ENCODE results near the gene ZMAT5.
A peak's percentile ranks its signal among the peaks of the same experiment; 100 is the strongest.

Gene ZMAT5, protein sequence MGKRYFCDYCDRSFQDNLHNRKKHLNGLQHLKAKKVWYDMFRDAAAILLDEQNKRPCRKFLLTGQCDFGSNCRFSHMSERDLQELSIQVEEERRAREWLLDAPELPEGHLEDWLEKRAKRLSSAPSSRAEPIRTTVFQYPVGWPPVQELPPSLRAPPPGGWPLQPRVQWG

DNA sequence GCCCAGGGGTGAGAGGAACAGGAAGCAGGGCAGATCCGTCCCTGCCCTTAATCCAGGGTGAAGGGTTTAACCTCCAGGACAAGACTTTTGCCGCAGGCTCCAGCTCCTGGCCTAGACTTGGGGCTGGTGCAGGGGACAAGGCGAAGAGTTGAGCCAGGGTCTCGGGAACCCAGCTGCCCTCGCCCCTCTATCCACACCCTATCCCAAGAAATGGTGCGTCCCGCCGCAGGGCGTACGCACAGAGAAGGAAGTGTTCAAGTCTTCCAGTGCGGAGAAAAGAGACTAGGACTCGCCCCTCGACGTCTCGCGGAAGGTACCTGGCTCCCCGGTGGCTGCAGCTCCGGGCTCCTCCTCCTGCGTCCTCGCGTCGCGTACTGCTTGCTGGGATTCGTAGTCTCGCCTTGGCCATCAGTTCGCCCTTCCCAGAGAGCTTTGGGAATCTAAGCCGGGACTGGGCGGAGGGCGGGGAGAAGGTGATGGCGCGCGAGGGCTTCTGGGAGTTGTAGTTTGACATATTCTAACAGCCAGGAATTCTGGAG lies at the start of gene ZMAT5:
Gene ZMAT5 (minus strand): TSS at position 376 of the 539 bp plus-strand sequence. CDS start 18,463 bp downstream, outside the sequence.
- DNase-seq: peak; percentile 97

DNA sequence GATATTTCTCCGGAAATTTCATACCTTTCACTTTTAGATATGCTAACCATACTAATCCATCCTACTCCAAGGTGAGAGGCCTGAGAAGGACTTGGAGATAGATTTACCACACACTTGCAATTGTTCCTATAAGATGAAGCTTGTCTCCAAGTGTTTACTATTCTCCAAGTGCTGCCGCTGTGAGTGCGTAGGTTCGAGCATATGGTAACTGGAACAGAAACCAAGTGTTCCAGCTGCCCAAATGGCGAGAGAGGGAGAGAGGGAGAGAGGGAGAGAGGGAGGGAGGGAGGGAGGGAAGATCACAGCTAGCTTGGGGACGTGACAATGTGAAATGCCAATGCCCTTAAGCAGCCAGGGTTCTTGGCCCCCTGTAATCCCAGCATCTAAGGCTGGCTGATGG lies 49.7 kb upstream of the ZMAT5 start:
- no peak for DNase-seq

DNA sequence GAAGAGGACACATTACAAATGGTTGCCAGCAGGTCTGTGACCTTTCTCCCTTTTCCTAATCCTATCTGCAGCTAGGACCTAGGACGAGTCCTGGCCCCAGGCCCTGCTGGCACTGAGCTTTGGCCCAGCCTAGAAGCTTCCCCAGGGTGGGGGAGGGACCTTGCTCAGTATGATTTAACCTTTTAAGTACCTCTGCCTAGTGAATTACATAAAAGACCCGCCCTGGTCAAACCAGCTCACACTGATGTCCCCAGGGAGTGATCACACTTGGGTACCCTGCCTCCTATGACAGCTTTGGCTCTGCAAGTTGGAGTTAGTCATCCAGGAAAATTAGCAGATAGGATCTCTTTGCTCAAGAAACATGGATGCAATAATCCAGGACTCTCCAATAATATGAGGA lies 49.3 kb upstream of the ZMAT5 start:
- DNase-seq: no peak

DNA sequence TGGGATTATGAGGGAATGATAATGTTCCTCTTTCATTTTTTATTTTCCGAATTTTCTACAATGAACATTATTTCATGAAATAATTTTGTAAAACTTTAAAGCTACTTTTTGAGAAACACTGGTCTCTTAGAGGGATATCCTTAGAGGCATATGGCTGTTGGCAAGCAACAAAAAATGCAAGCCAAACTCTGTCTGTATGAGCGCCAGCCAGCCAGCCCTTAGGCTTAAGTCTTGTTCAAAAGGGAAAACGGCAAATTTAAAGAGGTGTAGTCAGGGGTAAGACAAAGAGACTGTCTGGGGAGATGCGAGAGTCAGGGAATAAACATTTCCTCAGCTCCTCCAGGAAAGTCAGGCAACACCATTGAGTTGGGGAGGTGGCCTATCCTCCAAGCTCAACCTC lies 48.8 kb upstream of the ZMAT5 start:
- DNase-seq: no peak

DNA sequence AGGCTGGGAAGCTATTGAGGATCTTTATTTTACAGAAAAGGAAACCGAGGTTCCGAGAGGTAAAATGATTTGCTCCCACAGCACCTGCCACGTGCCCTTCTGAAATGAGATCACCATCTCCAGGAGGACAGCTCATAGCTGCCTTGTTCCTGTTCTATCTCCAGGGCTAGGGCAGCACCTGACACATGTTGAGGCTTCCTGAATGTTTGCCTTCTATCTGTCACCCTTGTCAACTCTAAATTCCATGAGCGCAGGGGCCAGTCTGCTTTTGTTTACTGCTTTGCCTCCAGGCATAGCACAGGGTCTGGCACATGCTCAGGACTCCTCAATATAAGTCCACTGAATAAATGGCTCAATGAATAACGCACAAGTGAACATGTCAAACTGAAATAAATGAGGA lies 47.2 kb upstream of the ZMAT5 start:
- DNase-seq: no peak

DNA sequence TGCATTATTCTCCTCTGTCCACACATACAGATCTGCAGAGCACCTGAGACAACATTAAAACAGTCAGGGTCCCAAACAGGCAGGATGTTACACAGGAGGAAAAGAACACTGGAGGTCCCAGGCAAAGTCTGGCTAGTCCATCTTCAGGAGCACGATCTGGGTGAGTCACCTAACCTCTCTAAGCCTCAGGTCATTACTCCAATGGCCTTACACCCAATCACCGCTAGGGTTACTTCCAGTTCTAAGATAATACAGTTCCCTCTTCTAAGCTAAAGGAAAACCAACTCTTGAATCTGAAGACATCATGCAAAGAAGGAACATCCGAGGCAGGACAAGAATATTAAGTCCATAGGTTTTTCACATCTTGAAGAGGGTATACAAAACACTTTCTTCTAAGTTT lies 46.8 kb upstream of the ZMAT5 start:
- no peak for DNase-seq

DNA sequence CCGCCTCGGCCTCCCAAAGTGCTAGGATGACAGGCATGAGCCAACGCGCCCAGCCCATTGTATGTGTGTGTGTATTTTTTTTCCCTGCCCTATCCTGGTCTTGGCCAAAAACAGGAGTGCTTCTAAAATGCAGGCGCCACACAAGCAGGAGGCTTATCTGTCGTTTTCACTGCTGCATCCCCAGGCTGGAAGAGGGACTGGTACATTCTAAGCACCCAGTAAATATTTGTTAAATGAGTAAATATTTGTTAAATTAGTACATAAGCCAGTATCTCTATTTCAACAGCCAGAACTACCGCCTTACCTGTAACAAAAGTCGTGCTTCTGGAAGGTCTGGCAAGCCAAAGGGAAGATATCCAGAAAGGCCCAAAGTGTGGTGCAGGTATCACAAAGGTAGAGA lies 46.3 kb upstream of the ZMAT5 start:
- no peak for DNase-seq

DNA sequence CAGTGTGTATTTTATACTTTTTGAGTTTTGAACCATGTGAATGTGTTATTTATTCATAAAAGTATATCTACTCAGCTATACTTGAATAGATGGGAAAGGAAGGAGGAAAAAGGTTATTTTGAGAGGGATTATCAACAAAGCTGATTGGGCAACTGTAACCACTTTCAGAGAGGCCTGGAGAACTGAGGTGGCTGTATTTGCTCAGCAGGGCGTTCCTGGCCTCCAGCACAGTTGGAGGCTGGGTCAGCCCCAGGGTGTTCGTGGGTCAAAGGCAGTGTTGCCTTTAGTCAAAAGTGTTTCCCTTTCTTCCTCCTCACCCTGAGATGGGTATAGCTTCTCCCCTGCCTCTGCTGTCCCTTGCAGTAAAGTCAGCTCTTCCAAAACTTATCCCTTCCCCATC lies 44.6 kb upstream of the ZMAT5 start:
- DNase-seq: no peak

DNA sequence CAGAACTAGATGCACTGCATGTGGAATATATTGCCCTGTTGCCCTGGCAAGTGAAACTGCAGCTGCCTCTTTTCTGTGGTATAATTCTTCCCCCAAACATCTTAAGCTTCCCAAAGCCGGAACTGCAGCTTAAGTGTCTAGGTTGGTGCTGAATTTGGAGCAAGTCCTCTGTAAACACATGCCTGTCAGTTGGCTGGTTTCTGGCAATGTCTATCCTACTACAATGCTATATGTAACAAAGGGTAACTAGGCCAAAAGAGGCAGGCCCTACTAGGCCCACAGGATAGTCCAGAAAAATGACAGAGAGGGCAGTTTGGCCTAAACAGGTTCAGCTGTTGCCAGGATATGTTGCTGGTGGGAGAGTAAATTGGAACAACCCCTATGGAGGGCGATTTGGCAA lies 43.4 kb upstream of the ZMAT5 start:
- no peak for DNase-seq

DNA sequence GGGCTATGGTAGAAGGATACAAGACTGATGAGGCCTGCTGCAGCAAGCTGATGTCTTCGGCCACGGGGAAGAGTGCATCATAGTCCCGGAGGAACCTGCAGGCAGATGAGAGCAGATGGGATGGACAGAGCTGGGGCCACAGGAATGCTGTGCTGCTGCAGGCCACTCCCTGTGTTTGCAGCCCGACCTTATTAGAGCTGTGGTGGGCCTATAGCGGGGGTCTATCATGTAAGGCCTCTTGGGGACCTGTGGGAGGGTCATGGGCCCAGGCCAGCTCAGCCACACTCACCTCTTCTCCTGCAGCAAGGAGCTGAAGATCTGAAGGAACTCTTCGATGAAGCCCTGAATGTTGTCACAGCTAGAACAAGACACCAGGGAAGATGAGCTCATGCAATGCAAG lies 39.4 kb upstream of the ZMAT5 start:
- no peak for DNase-seq

DNA sequence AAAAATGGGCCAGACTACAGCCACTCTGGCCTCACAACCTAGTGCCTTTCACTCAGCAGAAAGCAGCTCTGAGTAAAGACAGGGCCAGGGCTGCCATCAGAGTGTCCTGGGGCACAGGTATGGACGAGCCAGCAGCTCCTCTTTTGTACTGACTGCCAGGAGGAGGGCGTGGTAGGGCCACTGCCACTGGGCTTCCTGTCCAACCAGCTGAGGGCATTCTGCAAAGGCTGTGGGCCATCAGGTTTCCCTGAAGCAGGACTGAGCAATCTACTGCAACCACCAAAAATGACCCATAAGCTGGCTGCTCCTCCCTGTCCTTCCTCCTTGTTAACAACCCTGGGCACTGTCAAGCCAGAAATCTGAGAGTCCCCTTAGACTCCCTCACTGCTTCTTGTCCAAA lies 38.2 kb upstream of the ZMAT5 start:
- no peak for DNase-seq

DNA sequence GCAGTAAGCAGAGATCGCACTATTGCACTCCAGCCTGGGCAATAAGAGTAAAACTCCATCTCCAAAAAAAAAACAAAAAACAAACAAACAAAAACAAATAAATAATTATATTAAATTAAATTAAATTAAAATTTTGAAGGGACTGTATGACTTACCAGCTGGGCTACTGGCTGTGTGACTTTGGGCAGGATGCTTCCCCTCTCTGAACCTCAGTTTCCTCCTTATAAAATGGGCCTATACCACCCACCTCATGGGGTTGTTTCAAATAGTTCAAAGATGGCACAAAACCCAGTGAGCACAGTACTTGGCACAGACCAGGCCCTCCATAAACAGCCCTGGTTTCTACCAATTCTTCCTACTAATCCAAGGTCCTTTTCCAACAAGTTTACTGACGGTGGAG lies 36.4 kb upstream of the ZMAT5 start:
- no peak for DNase-seq

DNA sequence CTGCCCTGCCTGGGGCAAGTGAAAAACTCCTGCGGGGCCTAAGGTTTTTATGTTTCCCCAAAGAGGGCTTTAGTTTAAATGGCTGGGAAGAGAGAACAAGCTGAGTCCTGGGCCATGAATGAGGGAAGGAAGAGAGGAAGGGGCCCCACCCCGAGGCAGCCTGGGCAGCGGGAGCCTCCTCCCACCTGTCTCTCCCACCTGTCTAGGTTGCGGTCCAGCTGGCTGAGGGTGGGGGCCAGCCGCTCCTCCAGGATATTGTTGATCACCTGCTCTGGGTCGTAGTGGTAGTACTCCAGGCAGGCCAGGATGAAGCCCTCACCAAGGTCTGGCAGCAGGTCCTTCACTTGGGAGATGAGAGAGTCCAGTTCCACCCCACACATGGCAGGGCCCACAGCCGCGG lies 35.0 kb upstream of the ZMAT5 start:
- no peak for DNase-seq

DNA sequence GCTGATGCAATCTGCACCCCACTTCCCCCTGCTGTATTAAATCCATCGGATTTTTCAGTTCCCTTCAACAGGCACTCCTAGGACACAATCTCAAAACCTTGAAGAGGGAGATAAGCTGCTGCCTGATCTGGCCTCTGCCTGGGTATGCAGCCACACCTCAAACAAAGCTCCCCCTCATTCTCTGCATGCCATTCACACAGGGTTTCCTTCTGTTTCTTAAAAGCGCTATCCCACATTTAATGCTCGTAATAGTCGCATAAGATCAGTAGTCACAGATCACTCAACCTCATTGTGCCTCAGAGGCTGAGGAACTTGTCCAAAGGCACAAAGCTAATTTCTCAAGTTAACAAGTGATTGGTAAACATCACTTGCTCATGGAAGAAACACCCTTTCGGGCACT lies 34.3 kb upstream of the ZMAT5 start:
- no peak for DNase-seq

DNA sequence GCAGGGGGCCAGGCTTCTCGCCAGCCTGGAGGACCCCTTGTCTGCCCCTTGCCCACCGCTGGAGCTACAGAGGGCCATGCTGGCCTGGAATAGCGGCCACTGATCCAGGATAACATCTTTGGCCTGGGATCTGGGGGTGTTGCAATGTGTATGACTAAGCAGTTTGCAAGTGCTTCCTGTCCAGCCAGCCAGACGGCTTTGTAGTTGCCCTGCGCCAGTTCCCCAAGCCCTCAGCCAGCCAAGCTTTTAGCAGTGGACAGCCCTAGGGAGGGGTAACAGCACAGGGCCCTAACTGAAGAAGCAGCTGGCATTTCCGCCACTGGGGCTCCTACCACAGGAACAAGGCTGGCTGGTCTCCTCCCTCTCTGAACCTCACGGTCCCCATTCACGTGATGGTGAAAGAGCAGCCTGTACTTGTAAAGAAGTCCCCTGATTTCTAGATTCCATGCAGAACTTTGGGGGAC lies 32.4 kb upstream of the ZMAT5 start:
- DNase-seq: no peak

DNA sequence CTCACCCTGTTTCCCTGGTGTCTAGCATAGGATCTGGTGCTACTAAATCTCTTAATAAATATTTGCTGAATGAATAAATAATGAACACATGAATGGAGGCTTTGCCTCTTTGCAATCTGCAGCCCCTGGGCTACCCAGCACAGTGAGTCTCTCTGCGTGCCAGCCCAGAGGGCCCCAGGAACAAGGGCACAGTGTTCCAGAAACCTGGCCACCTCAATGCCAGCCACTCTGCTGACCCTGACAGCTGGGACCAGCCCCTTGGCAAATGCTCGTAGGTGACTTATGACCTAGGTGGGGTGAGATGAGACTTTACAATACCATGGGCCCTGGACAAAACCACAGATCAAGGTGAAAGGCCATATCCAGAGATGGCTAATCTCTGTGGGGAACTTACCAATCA lies 32.0 kb upstream of the ZMAT5 start:
- no peak for DNase-seq

DNA sequence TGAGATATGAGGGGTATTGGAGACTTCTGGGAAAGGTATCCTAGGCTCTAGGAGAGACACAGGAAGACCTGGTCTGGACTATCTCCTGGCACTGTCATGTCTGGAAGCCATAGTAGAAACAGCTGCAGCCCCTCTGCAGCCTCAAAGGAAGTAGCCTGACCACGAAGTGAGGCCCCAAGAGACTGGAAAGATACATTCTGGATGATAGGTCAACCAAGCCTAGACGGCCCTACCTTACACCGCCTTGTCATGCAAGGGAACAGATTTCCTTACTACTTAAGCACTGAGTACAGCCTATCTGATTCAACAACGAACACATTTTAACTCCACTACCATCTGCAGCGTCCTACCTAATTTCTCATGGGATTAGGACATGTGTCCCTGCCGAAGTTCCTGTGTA lies 31.5 kb upstream of the ZMAT5 start:
- DNase-seq: no peak

DNA sequence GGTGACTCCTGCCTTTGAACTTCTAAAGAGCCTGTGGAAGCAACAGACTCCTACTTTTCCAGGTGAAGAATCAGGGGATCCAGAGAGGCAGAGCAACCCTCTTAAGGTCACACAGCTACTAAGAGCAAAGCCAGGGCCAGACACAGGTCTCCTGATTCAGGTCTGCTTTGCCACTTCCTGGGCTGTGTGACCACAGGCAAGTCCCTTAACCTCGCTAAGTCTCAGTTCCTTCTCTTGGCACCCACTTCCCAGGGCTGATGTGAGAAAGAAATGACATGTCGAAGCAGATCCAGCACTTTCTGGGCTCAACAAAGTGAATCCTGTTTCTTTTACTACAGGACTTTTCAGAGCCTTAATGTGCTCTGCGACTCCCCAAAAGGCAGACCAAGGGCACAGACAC lies 30.5 kb upstream of the ZMAT5 start:
- DNase-seq: no peak

DNA sequence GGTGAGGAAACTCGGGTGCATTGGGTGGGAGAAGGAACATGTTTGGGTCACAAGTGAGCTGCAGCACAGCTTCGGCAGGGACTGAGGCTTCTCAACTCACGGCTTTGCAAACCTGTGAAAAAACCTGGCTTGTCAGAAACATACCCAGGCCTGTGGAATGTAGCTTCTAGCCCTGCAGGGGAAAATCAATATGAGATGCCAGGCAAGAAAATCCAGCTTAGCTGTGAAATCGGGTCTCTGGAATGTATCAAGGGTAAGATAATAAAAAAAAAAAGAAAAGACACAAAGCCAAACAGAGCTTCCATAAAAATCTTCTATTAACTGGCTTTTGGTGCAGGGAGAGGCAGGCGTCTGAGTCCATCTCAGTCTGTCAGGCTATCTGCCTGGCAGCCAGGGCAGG lies 28.9 kb upstream of the ZMAT5 start:
- DNase-seq: no peak

DNA sequence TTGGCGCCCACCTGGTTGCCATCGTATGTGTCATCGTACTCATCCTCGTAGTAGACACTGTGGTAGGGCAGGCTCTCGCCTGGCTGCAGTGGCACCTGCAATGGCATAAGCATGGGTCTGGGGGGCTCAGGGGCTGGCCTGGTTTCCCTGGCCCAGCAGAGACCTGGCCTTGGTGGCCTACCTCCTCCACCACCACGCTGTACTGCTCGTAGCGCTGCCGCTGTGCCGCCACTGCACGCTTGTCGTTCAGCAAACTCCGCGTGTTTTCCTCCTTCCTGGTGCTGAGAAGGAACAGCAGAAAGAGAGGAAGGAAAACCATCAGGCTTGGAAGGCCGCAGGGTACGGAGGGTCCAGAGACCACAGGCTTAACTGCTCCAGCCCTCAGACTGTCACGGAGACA lies 26.6 kb upstream of the ZMAT5 start:
- DNase-seq: no peak

DNA sequence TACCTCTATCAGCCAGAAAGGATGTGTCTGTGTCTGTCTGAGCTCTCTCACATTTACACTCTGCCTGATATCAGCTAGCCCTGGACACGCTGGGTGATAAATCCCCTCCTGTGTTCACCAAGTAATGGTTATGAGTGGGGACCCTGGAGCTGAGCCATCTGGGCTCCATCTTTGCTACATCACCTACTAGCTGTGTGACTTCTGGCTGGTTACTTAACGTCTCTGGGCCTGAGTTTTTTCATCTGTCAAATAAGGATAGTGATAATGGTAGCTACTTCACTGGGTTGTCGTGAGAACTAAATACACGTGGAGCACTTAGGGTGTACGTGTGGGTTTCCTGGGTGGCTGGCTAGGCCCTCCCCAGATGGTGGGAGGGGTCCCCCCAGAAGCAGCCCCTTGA lies 23.3 kb upstream of the ZMAT5 start:
- DNase-seq: no peak

DNA sequence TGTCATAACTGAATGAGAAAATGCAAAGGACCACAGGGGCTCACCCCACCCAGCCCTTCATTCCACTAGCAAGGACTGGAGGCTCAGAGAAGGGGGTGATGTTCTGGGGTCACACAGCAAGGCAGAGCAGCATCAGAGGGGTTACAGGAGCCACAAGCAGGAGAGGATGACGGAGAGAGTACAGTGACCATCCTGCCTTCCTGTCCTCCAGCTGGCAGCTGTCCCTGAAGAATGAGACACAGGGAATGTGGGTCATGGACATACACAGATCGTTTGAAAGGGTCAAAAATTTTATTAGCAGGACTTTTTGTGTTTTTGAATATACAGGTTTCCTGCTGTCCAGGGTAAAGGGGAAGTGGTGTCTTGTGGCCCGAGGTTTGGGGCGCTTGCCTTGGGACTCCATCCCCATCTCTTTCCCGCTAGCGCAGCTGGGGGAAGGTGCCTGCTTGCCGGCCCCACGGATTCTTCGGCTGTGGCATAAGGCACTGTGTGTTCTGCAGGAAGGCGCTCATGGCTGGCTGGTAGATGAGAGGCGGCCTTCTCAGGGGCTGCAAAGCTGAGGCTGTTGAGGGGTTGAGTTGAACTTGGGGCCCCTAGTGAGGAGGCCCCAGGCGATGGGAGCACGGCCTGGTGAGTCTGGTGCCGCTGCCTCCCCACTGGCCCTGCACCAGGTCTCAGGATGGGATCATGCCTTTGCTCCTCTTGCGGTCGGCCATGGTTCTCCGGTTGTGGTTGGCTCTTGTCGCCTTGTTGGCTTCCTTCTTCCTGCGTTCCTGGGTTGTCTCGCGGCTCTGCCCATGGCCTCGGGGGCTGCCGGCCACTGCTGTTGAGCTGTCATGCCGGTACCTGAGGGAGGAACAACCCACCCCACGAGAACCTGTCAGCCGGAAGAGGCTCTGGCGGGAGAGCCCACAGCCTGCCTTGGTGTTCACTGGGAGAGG lies 21.8 kb upstream of the ZMAT5 start:
- DNase-seq: no peak

DNA sequence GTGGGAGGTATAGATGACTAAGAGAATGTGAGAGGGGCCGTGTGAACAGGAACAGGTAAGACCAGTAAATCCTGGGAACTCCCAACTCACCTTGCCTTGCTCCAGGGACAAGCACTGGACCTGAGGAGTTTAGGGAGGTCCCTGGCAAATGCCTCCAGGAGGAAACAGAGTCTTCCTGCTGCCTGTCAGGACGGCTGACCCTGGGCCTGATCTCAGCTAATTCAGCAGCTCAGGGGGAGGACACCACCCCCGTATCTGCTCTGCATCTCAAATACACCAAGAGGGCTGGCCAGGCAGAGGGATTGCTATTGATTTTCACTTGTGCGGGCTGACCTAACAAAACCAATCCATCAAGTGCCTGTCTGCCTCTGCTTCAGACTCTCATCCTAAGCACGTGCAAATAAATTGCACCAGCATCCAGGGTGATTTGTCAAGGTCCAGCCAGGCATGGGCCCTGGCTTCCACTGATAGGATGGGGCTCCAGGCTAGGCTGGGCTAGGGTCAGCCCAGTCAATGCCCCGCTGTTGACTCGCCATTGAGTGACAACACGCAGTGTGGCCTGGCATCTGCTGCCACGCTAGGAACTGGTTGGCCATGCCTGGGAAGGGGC lies 20.7 kb upstream of the ZMAT5 start:
- no peak for DNase-seq

DNA sequence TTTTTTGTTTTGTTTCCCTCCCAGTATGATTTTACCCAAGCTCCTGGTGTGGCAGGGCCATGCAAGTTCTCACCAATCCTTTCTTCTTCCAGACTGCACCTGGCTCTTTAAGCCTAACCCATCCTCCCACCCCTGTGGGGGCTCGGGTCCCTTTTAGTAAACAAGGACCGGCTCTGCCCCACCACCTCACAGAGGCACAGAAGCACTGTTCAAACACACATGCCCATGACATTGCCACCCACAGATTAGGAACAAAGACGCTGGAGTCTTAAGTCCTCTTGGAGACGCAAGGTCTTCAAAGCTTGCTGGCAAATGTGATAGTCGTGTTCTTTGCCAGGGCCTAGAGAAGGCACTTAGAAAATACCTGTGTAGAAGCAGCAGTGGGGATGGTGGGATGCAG lies 19.2 kb upstream of the ZMAT5 start:
- no peak for DNase-seq
